Activated CD4-positive, alpha-beta T cell treated with anti-CD3 and anti-CD28 coated beads, Interleukin-2, amount 50 U/mL, for 48 hours (primary cell): ENCODE data around the gene ARGLU1.

Source experiments
- DNase-seq, 2 experiments: peaks; one replicate each; pipeline ENCODE4 v3.0.0-alpha.2; 2020

Gene ARGLU1

GRCh38 chr13:106522898-106523525 lies 44.9 kb downstream of the ARGLU1 start:
- no peak for DNase-seq

- no peak for DNase-seq
Measured at GRCh38 chr13:106522112-106522705, 45.7 kb downstream of the ARGLU1 start.

GRCh38 chr13:106521095-106521799 lies 46.7 kb downstream of the ARGLU1 start:
- no peak for DNase-seq

GRCh38 chr13:106520251-106521054 lies 47.5 kb downstream of the ARGLU1 start:
- no peak for DNase-seq

GRCh38 chr13:106518512-106518911 lies 49.4 kb downstream of the ARGLU1 start:
- DNase-seq = no peak

- DNase-seq = no peak
Measured at GRCh38 chr13:106517109-106517847, 50.7 kb downstream of the ARGLU1 start.

- DNase-seq = no peak
Measured at GRCh38 chr13:106515635-106516254, 52.2 kb downstream of the ARGLU1 start.

- no peak for DNase-seq
Measured at GRCh38 chr13:106514928-106515634, 52.9 kb downstream of the ARGLU1 start.

GRCh38 chr13:106513025-106513983 lies 54.6 kb downstream of the ARGLU1 start:
- no peak for DNase-seq

- DNase-seq = no peak
Measured at GRCh38 chr13:106507560-106508274, 60.2 kb downstream of the ARGLU1 start.

GRCh38 chr13:106506286-106506685 lies 61.7 kb downstream of the ARGLU1 start:
- no peak for DNase-seq

- DNase-seq = no peak
Measured at GRCh38 chr13:106505732-106506131, 62.2 kb downstream of the ARGLU1 start.

GRCh38 chr13:106505295-106505694 lies 62.6 kb downstream of the ARGLU1 start:
- no peak for DNase-seq

GRCh38 chr13:106503730-106504453 lies 64.0 kb downstream of the ARGLU1 start:
- DNase-seq = no peak

- no peak for DNase-seq
Measured at GRCh38 chr13:106503272-106503671, 64.7 kb downstream of the ARGLU1 start.

- DNase-seq = no peak
Measured at GRCh38 chr13:106500445-106500844, 67.5 kb downstream of the ARGLU1 start.

GRCh38 chr13:106499896-106500295 lies 68.0 kb downstream of the ARGLU1 start:
- DNase-seq = no peak

- no peak for DNase-seq
Measured at GRCh38 chr13:106499113-106499512, 68.8 kb downstream of the ARGLU1 start.

GRCh38 chr13:106498571-106498970 lies 69.4 kb downstream of the ARGLU1 start:
- no peak for DNase-seq
